ENCODE data around the gene CD27.

GRCh38 chr12:6404390-6404789, 40.4 kb upstream of the CD27 start:
- TF ChIP-seq POLR2A (IDR thresholded peaks at IDR 0.05) (no peak), CTCF (IDR thresholded peaks at IDR 0.05) (no peak)

All from adrenal gland (tissue), 5 donors.